Epithelial cell of proximal tubule (primary cell): Measurements from ENCODE around the gene FKBP8. TPM values are rescaled to one million over a fixed set of nuclear protein-coding genes. Genes with fewer than 3 reads are reported as not detected.
A peak's percentile ranks its signal among the peaks of the same experiment; 100 is the strongest.

ENCODE experiments used
- DNase-seq: peaks from one replicate; pipeline ENCODE4 v3.0.0-alpha.2; 2011; ENCODE audit warnings: low read depth
- H3K4me3 ChIP-seq: 2 replicates; pipeline ENCODE4 v1.5.1; 2011; ENCODE audit warnings: low read depth, mild to moderate bottlenecking, low read length
- CTCF ChIP-seq: conservative IDR thresholded peaks from 2 replicates; pipeline ENCODE4 v1.5.1; 2012; ENCODE audit warnings: low read depth, mild to moderate bottlenecking, low read length
- total RNA-seq: library from RNA; depleted of rRNA; stranded (reverse); fragments of >200 nt; gene quantifications from 2 replicates; pipeline ENCODE4 v1.2.3, GENCODE V29; 2015

FKBP8 gene
- total RNA-seq, 1 donor from 2014 or later = 315 TPM

- TF ChIP-seq CTCF = no peak
- no peak for DNase-seq
- H3K4me3 ChIP-seq = peak overlapping the region; percentile 91
These were observed 44.7 kb upstream of the FKBP8 start for GRCh38 chr19:18587962-18588610.

- H3K4me3 ChIP-seq = no peak overlapping the region
- DNase-seq = no peak
- no peak for TF ChIP-seq CTCF
These were observed 44.2 kb upstream of the FKBP8 start for GRCh38 chr19:18587561-18587960.

GRCh38 chr19:18586306-18586705 lies 42.9 kb upstream of the FKBP8 start:
- H3K4me3 ChIP-seq = no peak overlapping the region
- TF ChIP-seq CTCF = peak; percentile 31
- DNase-seq = no peak

DNA sequence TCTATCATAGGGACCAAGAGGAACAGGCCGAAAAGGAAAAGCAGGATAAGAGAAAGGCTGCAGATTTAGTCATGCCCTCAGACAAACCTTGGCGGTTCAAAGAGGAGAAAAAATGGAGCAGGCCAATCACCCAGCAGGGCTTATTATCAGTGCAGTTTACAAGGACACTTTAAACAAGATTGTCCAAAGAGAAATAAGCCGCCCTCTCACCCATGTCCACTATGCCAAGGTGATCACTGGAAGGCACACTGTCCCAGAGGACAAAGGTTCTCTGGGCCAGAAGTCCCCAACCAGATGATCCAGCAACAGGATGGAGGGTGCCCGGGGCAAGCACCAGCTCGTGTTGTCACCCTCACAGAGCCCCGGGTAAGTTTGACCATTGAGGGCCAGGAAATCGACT lies 36.9 kb upstream of the FKBP8 start:
- no peak for TF ChIP-seq CTCF
- H3K4me3 ChIP-seq = no peak overlapping the region
- DNase-seq = no peak

DNA sequence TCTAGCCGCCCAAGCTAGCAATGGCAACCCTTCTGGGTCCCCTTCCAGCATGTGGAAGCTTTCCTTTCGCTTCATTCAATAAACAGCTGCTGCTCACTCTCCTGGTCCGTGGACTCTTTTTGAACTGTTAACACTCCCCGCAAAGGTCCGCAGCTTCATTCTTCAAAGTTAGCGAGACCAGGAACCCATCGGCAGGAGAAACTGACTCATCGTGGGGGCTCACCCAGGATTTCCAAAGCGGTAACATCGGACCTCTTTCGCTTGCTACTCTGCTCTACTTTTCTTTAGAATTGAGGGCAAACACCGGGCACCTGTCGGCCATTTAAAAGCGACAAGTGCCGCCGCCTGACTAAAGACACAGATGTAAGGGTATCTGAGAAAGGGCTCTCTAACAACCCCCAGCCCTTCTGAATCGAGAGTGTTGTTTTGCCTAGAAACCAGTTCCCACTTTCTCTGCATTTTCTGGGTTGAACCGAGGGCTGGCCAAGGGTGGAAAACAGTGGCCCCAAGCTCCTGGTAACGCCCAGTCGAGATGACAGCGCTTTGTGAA lies 34.1 kb upstream of the FKBP8 start:
- no peak overlapping the region for H3K4me3 ChIP-seq
- TF ChIP-seq CTCF = no peak
- no peak for DNase-seq

GRCh38 chr19:18576383-18576782 lies 33.0 kb upstream of the FKBP8 start:
- DNase-seq = no peak
- no peak for TF ChIP-seq CTCF
- H3K4me3 ChIP-seq = no peak overlapping the region

DNA sequence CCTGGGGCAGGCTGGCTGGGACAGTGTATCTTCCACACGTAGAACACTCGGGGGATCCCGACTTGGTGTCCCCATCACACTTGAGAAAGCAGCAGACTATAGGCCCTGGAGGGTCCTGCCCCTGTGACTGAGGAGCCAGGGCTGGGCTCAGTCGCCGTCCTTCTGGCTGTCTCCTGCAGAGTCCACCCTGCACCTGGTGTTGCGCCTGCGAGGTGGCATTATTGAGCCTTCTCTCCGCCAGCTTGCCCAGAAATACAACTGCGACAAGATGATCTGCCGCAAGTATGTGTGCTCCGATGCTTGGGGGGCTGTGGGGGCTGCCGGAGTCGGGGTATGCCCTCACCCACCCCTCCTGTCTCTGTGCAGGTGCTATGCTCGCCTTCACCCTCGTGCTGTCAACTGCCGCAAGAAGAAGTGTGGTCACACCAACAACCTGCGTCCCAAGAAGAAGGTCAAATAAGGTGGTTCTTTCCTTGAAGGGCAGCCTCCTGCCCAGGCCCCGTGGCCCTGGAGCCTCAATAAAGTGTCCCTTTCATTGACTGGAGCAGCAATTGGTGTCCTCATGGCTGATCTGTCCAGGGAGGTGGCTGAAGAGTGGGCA lies 31.4 kb upstream of the FKBP8 start:
- TF ChIP-seq CTCF = no peak
- H3K4me3 ChIP-seq = no peak overlapping the region

More for the DNA sequence above, 31.4 kb upstream of the FKBP8 start:
- DNase-seq = no peak
